Neural crest cell (in vitro differentiated cells): ENCODE data around the gene IRAK1BP1. TPM values are rescaled to one million over a fixed set of nuclear protein-coding genes. Genes with fewer than 3 reads are reported as not detected.

ENCODE experiments used
- DNase-seq: peaks from one replicate; pipeline ENCODE4 v3.0.0; 2021; ENCODE audit warnings: low read depth, mixed read lengths, low spot score
- H3K27ac Mint-ChIP-seq: one replicate; pipeline ENCODE4 v1.8.0; 2021; ENCODE audit warnings: mild to moderate bottlenecking, mixed read lengths; ENCODE audit not compliant: unreplicated experiment
- H3K27me3 Mint-ChIP-seq: 2 replicates; pipeline ENCODE4 v1.8.0; 2021; ENCODE audit warnings: low read depth, mild to moderate bottlenecking, mixed read lengths
- H3K36me3 Mint-ChIP-seq: 2 replicates; pipeline ENCODE4 v1.8.0; 2021; ENCODE audit warnings: low read depth, mild to moderate bottlenecking, mixed read lengths
- H3K4me1 Mint-ChIP-seq: 2 replicates; pipeline ENCODE4 v1.8.0; 2021; ENCODE audit warnings: mixed read lengths
- H3K4me3 Mint-ChIP-seq: one replicate; pipeline ENCODE4 v1.8.0; 2021; ENCODE audit warnings: mild to moderate bottlenecking, mixed read lengths
- H3K9me3 Mint-ChIP-seq: 2 replicates; pipeline ENCODE4 v1.8.0; 2021; ENCODE audit warnings: mixed read lengths
- total RNA-seq: library from RNA; stranded (reverse); gene quantifications from 2 replicates; pipeline ENCODE4 v1.2.1, GENCODE V29; 2021
- TF ChIP-seq, protein P1 (sequence below): fragments of 200-600 bp; sonication (generic); conservative IDR thresholded peaks from 2 replicates; pipeline ENCODE4 v1.5.0; 2021; ENCODE audit warnings: antibody characterized with exemption, mild to moderate bottlenecking

Gene IRAK1BP1
- total RNA-seq, 1 donor from 2014 or later: 7.8 TPM

DNA sequence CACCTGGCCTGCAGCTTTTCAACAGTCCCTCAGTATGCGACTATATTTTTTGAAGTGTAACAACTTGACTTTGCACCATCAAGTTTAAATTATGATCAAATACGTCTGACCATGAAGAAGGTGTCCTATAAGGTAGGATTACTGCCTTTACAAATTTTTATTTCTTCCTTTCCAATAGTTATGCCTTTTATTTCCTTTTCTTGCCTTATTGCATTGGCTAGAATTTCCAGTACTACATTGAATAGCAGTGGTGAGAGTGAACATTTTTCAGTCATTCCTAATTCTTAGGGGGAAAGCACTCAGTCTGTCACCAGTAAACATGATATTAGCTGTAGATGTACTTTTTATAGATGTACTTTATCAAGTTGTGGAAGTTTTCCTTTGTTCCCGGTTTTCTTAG is 81.4 kb downstream of the IRAK1BP1 start:
- DNase-seq: no peak
- H3K9me3 Mint-ChIP-seq: peaks cover 25% of the 10 kb centered on the region
- peaks cover 69% of the 10 kb centered on the region for H3K36me3 Mint-ChIP-seq
- H3K4me3 Mint-ChIP-seq: no peak overlapping the region
- H3K4me1 Mint-ChIP-seq: no peaks in the 10 kb centered on the region
- TF ChIP-seq, protein P1, sequence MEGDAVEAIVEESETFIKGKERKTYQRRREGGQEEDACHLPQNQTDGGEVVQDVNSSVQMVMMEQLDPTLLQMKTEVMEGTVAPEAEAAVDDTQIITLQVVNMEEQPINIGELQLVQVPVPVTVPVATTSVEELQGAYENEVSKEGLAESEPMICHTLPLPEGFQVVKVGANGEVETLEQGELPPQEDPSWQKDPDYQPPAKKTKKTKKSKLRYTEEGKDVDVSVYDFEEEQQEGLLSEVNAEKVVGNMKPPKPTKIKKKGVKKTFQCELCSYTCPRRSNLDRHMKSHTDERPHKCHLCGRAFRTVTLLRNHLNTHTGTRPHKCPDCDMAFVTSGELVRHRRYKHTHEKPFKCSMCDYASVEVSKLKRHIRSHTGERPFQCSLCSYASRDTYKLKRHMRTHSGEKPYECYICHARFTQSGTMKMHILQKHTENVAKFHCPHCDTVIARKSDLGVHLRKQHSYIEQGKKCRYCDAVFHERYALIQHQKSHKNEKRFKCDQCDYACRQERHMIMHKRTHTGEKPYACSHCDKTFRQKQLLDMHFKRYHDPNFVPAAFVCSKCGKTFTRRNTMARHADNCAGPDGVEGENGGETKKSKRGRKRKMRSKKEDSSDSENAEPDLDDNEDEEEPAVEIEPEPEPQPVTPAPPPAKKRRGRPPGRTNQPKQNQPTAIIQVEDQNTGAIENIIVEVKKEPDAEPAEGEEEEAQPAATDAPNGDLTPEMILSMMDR: no peak
- no peak overlapping the region for H3K27ac Mint-ChIP-seq
- no peaks in the 10 kb centered on the region for H3K27me3 Mint-ChIP-seq

DNA sequence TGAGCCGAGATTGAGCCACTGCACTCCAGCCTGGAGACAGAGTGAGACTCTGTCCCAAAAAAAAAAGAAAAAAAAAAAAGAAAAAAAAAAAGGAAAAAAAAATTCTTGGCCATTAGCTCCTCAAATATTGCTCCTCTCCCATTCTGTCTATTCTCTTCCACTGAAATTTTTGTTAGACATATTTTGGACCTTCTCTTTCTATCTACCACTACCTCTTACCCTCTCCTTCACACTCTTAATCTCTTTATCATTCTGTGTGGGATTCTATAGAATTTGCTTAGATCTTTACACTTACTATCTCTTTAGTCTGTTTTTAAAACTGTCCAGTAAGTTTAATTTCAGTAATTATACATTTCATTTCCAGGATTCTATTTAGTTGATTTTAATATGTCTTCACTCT is 85.0 kb downstream of the IRAK1BP1 start:
- Mint-ChIP-seq H3K9me3 (peaks cover 25% of the 10 kb centered on the region), H3K36me3 (peaks cover 73% of the 10 kb centered on the region), H3K4me1 (no peaks in the 10 kb centered on the region), H3K27ac (no peak overlapping the region), H3K27me3 (no peaks in the 10 kb centered on the region), H3K4me3 (peak overlapping the region; percentile 7)
- DNase-seq: no peak
- TF ChIP-seq, protein P1: no peak

Other genes starting within 250 kb of the IRAK1BP1 start
- 50.0 and 52.3 TPM in 2 replicates for gene PHIP, start 210.7 kb downstream of the IRAK1BP1 start, total RNA-seq